G401.6 (cell line): ENCODE results near the gene TRIM8.

Source experiments
- FAIRE-seq: peaks from 2 replicates; lab custom pipeline; 2012; peaks lifted over from hg19 to GRCh38; lab: Jason Lieb, UNC

The TRIM8 gene

GRCh38 chr10:102701796-102702195 is 57.5 kb downstream of the TRIM8 start:
- no peak for FAIRE-seq

- peak; percentile 62 for FAIRE-seq
Measured at GRCh38 chr10:102702742-102703141, 58.5 kb downstream of the TRIM8 start.

GRCh38 chr10:102704915-102705314 is 60.6 kb downstream of the TRIM8 start:
- no peak for FAIRE-seq

- no peak for FAIRE-seq
Measured at GRCh38 chr10:102705531-102705930, 61.3 kb downstream of the TRIM8 start.
